PC-3 (cell line): Measurements from ENCODE around the gene CSK. TPM values are rescaled to one million over a fixed set of nuclear protein-coding genes. Genes with fewer than 3 reads are reported as not detected.

ENCODE experiments used
- ATAC-seq: fragments of 200-7000 bp; cut with Tn5 transposase; 2 replicates; pipeline ENCODE4 v1.9.1; 2020; ENCODE audit warnings: mild to moderate bottlenecking, moderate library complexity
- BruUV-seq: library from RNA; stranded (reverse); fragments of 400-500 nt; replicated peaks from 2 replicates; lab custom pipeline; 2021; lab: Mats Ljungman, UMichigan
- CTCF ChIA-PET: fragments of 300-600 bp; sonication (Branson Sonifier 250); formaldehyde crosslinking; loops from one replicate; lab custom pipeline; 2022; ENCODE audit warnings: antibody characterized with exemption; lab: Charles Lee
- POLR2A ChIA-PET: fragments of 300-600 bp; sonication (Branson Sonifier 250); formaldehyde crosslinking; loops from one replicate; lab custom pipeline; 2022; ENCODE audit warnings: antibody characterized with exemption; ENCODE audit not compliant: unreplicated experiment; lab: Charles Lee
- DNase-seq: peaks from one replicate; pipeline ENCODE4 v3.0.0-alpha.2; 2015
- H2AFZ ChIP-seq: fragments of 300-600 bp; sonication (generic); 2 replicates; pipeline ENCODE4 v1.6.0; 2016; ENCODE audit warnings: antibody characterized with exemption, low read length
- H3F3A ChIP-seq: fragments of 300-600 bp; sonication (generic); one replicate; pipeline ENCODE4 v1.6.0; 2017; ENCODE audit warnings: antibody characterized with exemption, low read length, control low read depth, mild to moderate bottlenecking; ENCODE audit not compliant: unreplicated experiment
- H3K27ac ChIP-seq: fragments of 300-600 bp; sonication (generic); 2 replicates; pipeline ENCODE4 v1.5.1; 2016; ENCODE audit warnings: mild to moderate bottlenecking, low read length
- H3K27me3 ChIP-seq: fragments of 300-600 bp; sonication (generic); 2 replicates; pipeline ENCODE4 v1.6.1; 2016; ENCODE audit warnings: low read length, mixed read lengths
- H3K36me3 ChIP-seq: fragments of 300-600 bp; sonication (generic); 2 replicates; pipeline ENCODE4 v1.6.1; 2016; ENCODE audit warnings: low read depth, mixed run types, low read length, mixed read lengths
- H3K4me1 ChIP-seq: fragments of 300-600 bp; sonication (generic); 2 replicates; pipeline ENCODE4 v1.5.1; 2016; ENCODE audit warnings: low read length; ENCODE audit not compliant: insufficient read depth
- H3K4me2 ChIP-seq: fragments of 300-600 bp; sonication (generic); 2 replicates; pipeline ENCODE4 v1.6.0; 2016; ENCODE audit warnings: low read length
- H3K4me3 ChIP-seq: fragments of 300-600 bp; sonication (generic); 2 replicates; pipeline ENCODE4 v1.5.1; 2016; ENCODE audit warnings: mild to moderate bottlenecking, low read length, mixed read lengths
- H3K79me2 ChIP-seq: fragments of 300-600 bp; sonication (generic); 2 replicates; pipeline ENCODE4 v1.6.1; 2017; ENCODE audit warnings: low read length, mixed read lengths
- H3K9ac ChIP-seq: fragments of 300-600 bp; sonication (generic); 2 replicates; pipeline ENCODE4 v1.6.0; 2016; ENCODE audit warnings: mild to moderate bottlenecking, low read length
- H3K9me2 ChIP-seq: fragments of 300-600 bp; sonication (generic); replicated peaks from 2 replicates; pipeline ENCODE4 v1.6.1; 2016; ENCODE audit warnings: mixed run types, low read length, mixed read lengths
- H3K9me3 ChIP-seq: fragments of 300-600 bp; sonication (generic); 2 replicates; pipeline ENCODE4 v1.6.1; 2016; ENCODE audit warnings: low read length, mixed read lengths
- H4K20me1 ChIP-seq: fragments of 300-600 bp; sonication (generic); 2 replicates; pipeline ENCODE4 v1.6.1; 2016; ENCODE audit warnings: low read length, mixed read lengths
- EZH2 ChIP-seq: fragments of 300-600 bp; sonication (generic); IDR thresholded peaks from one replicate; pipeline ENCODE4 v1.6.1; 2017; ENCODE audit warnings: antibody characterized with exemption, mild to moderate bottlenecking, low read length; ENCODE audit not compliant: unreplicated experiment
- EZH2phosphoT487 ChIP-seq: fragments of 300-600 bp; sonication (generic); IDR thresholded peaks from 2 replicates; pipeline ENCODE4 v1.6.1; 2018; ENCODE audit warnings: mild to moderate bottlenecking, antibody characterized with exemption, low read length, borderline replicate concordance
- intact Hi-C: fragments of 100-400 bp; cut with micrococcal nuclease; formaldehyde crosslinking; loops from 2 replicates; pipeline ENCODE4 v1.9.0; 2023
- total RNA-seq: library from RNA; depleted of rRNA; stranded (reverse); fragments of >200 nt; gene quantifications from 2 replicates; pipeline ENCODE4 v1.2.3, GENCODE V29; 2014
- TF ChIP-seq, protein P1 (sequence below): fragments of 300-600 bp; sonication (generic); conservative IDR thresholded peaks from 2 replicates; pipeline ENCODE4 v1.5.1; 2017; ENCODE audit warnings: antibody characterized with exemption, low read depth, mild to moderate bottlenecking, low read length

The CSK gene
- total RNA-seq, 1 experiment from 2014 or later = 38.0 TPM

DNA sequence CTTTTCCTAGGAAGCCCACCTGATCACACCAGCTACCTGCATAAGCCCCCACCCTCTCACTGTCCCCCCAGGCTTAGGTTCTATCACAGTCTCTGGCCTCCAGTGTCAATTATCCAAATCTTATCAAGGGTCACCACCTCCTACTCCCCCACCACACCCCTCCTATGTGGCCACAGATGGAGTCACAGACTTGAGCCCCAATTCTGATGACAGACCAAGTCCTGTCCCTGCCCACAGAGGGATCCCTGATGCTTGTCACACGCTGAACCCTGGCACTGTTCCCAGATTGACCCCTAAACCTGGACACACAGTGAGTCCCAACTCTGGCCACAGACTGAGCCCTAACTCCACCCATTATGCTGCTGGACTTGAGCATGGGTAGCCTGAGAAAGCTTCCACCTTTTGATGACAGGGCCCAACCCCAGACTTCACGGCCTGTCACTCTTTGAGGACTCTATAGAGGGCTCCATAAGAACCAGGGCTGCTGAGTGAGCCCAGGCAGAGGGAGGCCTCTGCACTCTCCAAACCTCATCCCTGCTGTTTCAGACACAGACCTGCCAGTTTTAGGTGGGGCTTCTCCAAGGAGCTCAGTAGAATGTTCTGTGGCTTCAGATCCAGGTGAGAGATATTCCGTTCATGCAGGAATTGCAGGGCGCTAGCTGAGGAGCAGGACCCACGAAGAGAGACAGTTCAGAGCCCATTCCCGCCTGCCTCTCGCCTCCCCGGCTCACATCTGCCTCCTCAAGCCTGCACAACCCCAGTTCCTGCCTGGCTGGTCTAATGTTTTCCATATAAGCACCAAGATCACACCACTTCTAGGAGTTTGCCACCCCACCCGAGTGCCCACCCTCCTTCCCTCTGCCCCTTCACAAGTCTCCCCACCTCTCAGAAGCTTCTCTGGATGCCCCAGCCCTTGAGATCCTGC, 59.2 kb downstream of the CSK start:
- Histone ChIP-seq H3K9ac (no peak overlapping the region), H3K27me3 (no peaks in the 10 kb centered on the region), H3K79me2 (0 out of 2 replicates have a peak, but pooled peaks cover 5% of the 10 kb centered on the region), H2AFZ (no peak overlapping the region), H4K20me1 (no peaks in the 10 kb centered on the region), H3K36me3 (no peaks in the 10 kb centered on the region), H3K4me3 (no peak overlapping the region; the same call in 1 of the 2 replicates), H3K9me3 (no peaks in the 10 kb centered on the region), H3K27ac (no peak overlapping the region), H3K9me2 (no peaks in the 10 kb centered on the region), H3F3A (no peaks in the 10 kb centered on the region), H3K4me1 (peaks cover 14% of the 10 kb centered on the region), H3K4me2 (no peak overlapping the region)
- ChIA-PET POLR2A (interaction anchor here (0.6 kb wide), 1 partner anchor 872 kb away, joined by 9 read pairs; no protein-coding TSS in a partner anchor), CTCF (no interaction called here)
- ATAC-seq = no peak
- intact Hi-C loops = loop anchor here (10.0 kb wide), 1 partner anchor 64 kb away; the partner anchor contains the start of gene FAM219B
- no peak for DNase-seq
- TF ChIP-seq, protein P1, sequence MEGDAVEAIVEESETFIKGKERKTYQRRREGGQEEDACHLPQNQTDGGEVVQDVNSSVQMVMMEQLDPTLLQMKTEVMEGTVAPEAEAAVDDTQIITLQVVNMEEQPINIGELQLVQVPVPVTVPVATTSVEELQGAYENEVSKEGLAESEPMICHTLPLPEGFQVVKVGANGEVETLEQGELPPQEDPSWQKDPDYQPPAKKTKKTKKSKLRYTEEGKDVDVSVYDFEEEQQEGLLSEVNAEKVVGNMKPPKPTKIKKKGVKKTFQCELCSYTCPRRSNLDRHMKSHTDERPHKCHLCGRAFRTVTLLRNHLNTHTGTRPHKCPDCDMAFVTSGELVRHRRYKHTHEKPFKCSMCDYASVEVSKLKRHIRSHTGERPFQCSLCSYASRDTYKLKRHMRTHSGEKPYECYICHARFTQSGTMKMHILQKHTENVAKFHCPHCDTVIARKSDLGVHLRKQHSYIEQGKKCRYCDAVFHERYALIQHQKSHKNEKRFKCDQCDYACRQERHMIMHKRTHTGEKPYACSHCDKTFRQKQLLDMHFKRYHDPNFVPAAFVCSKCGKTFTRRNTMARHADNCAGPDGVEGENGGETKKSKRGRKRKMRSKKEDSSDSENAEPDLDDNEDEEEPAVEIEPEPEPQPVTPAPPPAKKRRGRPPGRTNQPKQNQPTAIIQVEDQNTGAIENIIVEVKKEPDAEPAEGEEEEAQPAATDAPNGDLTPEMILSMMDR = no peak
- TF ChIP-seq EZH2 (no peak), EZH2phosphoT487 (no peak)
- no TSS peak for BruUV-seq

DNA sequence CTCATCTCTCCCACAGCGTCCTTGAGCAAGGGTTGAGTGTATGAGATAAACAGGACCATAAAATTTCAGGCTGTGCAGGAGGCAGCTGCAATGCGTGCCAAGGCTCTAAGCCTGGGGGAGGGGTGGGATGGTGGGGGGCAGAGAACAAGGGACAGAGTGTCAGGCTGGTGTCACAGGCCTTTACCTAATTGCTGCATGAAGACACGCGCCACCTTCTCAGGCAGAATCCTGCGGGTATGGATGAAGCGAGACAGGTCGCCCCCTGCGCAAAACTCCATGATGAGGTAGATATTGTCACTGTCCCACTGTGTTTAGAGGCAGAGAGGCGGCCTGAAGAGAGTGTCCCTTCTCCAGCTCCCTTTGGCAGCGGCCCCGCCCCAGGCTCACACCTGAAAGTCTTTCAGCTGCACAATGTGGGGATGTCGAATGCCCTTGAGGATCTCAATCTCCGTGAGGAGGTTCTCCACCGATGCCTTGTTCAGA, 60.1 kb downstream of the CSK start:
- CTCF ChIA-PET = interaction anchor here (0.6 kb wide), 1 partner anchor 61 kb away, joined by 3 read pairs; no protein-coding TSS in a partner anchor
- TF ChIP-seq EZH2phosphoT487 = no peak
- no peak for TF ChIP-seq EZH2
- TF ChIP-seq, protein P1 = no peak
- 0 out of 2 replicates have a peak, but pooled peaks cover 5% of the 10 kb centered on the region for H3K79me2 ChIP-seq
- POLR2A ChIA-PET = interaction anchor here (0.6 kb wide), 1 partner anchor 510 kb away, joined by 3 read pairs; no protein-coding TSS in a partner anchor
- no peaks in the 10 kb centered on the region for H3F3A ChIP-seq
- H3K9me3 ChIP-seq = no peaks in the 10 kb centered on the region
- peak overlapping the region; percentile 88 for H3K4me2 ChIP-seq
- DNase-seq (no peak), ATAC-seq (no peak)
- H3K4me3 ChIP-seq = peak overlapping the region; percentile 80
- H3K27me3 ChIP-seq = no peaks in the 10 kb centered on the region
- peak overlapping the region; percentile 88; the same call in 1 of the 2 replicates for H2AFZ ChIP-seq
- H3K36me3 ChIP-seq = no peaks in the 10 kb centered on the region
- no peak overlapping the region for H3K27ac ChIP-seq
- BruUV-seq = no TSS peak
- peaks cover 14% of the 10 kb centered on the region for H3K4me1 ChIP-seq
- no peaks in the 10 kb centered on the region for H3K9me2 ChIP-seq
- peak overlapping the region; percentile 81; the same call in 1 of the 2 replicates for H3K9ac ChIP-seq
- intact Hi-C loops = loop anchor here (10.0 kb wide), 1 partner anchor 63 kb away; the partner anchor contains the start of gene FAM219B
- no peaks in the 10 kb centered on the region for H4K20me1 ChIP-seq
